Measurements from ENCODE around the gene S1PR1. TPM values are rescaled to one million over a fixed set of nuclear protein-coding genes. Genes with fewer than 3 reads are reported as not detected.

Gene S1PR1
- total RNA-seq, 8 experiments from 2014 or later = 1.6 to 65.4 (median 11.3) TPM

Other genes with a start within 250 kb of the S1PR1 start
- gene DPH5, start 211.2 kb upstream of the S1PR1 start, total RNA-seq = 10 to 100 TPM; 34.4 to 90.9 (median 60.2) TPM

All from motor neuron (in vitro differentiated cells).